ENCODE results near the gene C11orf54.

C11orf54 gene

GRCh38 chr11:93796441-93797231, 55.2 kb downstream of the C11orf54 start:
- Histone ChIP-seq H3K36me3 (peaks cover 89% of the 10 kb centered on the region), H3K27ac (no peak overlapping the region), H3K27me3 (ENCODE audit: insufficient read depth, low read depth, severe bottlenecking) (no peaks in the 10 kb centered on the region), H3K4me3 (ENCODE audit: low read depth, low read length) (no peak overlapping the region), H3K9me3 (ENCODE audit: severe bottlenecking) (no peaks in the 10 kb centered on the region)
- DNase-seq, result no peak
- no peak for TF ChIP-seq CTCF (IDR thresholded peaks at IDR 0.05; ENCODE audit: low read depth, low read length)

- H3K27ac ChIP-seq, result no peak overlapping the region
- no peak for TF ChIP-seq CTCF (IDR thresholded peaks at IDR 0.05; ENCODE audit: low read depth, low read length)
- no peaks in the 10 kb centered on the region for H3K9me3 ChIP-seq (ENCODE audit: severe bottlenecking)
- no peaks in the 10 kb centered on the region for H3K27me3 ChIP-seq (ENCODE audit: insufficient read depth, low read depth, severe bottlenecking)
- H3K36me3 ChIP-seq, result peaks cover 88% of the 10 kb centered on the region
- no peak overlapping the region for H3K4me3 ChIP-seq (ENCODE audit: low read depth, low read length)
- no peak for DNase-seq
Observed at GRCh38 chr11:93801366-93801765, 59.9 kb downstream of the C11orf54 start.

GRCh38 chr11:93804879-93805278, 63.4 kb downstream of the C11orf54 start:
- H3K27ac ChIP-seq, result no peak overlapping the region
- H3K36me3 ChIP-seq, result peaks cover 87% of the 10 kb centered on the region

GRCh38 chr11:93807980-93808379, 66.5 kb downstream of the C11orf54 start:
- no peak for TF ChIP-seq CTCF (IDR thresholded peaks at IDR 0.05; ENCODE audit: low read depth, low read length)
- peaks cover 93% of the 10 kb centered on the region for H3K36me3 ChIP-seq

More at GRCh38 chr11:93804879-93805278, 63.4 kb downstream of the C11orf54 start:
- TF ChIP-seq CTCF (IDR thresholded peaks at IDR 0.05; ENCODE audit: low read depth, low read length), result no peak
- DNase-seq, result no peak
- Histone ChIP-seq H3K9me3 (ENCODE audit: severe bottlenecking) (no peaks in the 10 kb centered on the region), H3K27me3 (ENCODE audit: insufficient read depth, low read depth, severe bottlenecking) (no peaks in the 10 kb centered on the region), H3K4me3 (ENCODE audit: low read depth, low read length) (no peak overlapping the region)

GRCh38 chr11:93813974-93814373, 72.5 kb downstream of the C11orf54 start:
- no peak overlapping the region for H3K27ac ChIP-seq
- no peak for DNase-seq
- H3K4me3 ChIP-seq (ENCODE audit: low read depth, low read length), result no peak overlapping the region
- H3K27me3 ChIP-seq (ENCODE audit: insufficient read depth, low read depth, severe bottlenecking), result no peaks in the 10 kb centered on the region
- H3K9me3 ChIP-seq (ENCODE audit: severe bottlenecking), result no peaks in the 10 kb centered on the region
- peaks cover 68% of the 10 kb centered on the region for H3K36me3 ChIP-seq
- no peak for TF ChIP-seq CTCF (IDR thresholded peaks at IDR 0.05; ENCODE audit: low read depth, low read length)

More at GRCh38 chr11:93807980-93808379, 66.5 kb downstream of the C11orf54 start:
- DNase-seq, result no peak
- no peaks in the 10 kb centered on the region for H3K27me3 ChIP-seq (ENCODE audit: insufficient read depth, low read depth, severe bottlenecking)
- no peak overlapping the region for H3K4me3 ChIP-seq (ENCODE audit: low read depth, low read length)
- no peak overlapping the region for H3K27ac ChIP-seq
- H3K9me3 ChIP-seq (ENCODE audit: severe bottlenecking), result no peaks in the 10 kb centered on the region
